Measurements from ENCODE around the gene CHST12.

DNA sequence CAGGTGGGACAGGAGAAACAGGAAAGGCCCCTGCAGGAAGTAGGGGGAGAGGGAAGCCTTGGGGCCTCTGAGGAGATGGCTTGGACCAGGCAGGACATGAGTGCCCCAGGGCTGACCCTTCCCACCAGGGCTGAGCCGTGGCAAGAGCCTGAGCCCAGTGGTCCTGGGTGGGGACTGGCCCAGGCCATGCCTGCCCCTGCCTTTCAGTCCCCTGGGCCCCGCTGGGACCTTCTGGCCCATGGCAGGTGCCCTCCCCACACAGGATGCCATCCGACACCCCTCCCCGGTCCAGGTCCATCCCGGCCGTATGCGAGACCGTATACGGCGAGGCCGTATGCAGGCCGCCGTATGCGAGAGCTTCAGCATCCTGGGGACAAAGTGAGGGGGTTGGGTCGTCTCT is 70.8 kb downstream of the CHST12 start:
- TF ChIP-seq, protein P1, sequence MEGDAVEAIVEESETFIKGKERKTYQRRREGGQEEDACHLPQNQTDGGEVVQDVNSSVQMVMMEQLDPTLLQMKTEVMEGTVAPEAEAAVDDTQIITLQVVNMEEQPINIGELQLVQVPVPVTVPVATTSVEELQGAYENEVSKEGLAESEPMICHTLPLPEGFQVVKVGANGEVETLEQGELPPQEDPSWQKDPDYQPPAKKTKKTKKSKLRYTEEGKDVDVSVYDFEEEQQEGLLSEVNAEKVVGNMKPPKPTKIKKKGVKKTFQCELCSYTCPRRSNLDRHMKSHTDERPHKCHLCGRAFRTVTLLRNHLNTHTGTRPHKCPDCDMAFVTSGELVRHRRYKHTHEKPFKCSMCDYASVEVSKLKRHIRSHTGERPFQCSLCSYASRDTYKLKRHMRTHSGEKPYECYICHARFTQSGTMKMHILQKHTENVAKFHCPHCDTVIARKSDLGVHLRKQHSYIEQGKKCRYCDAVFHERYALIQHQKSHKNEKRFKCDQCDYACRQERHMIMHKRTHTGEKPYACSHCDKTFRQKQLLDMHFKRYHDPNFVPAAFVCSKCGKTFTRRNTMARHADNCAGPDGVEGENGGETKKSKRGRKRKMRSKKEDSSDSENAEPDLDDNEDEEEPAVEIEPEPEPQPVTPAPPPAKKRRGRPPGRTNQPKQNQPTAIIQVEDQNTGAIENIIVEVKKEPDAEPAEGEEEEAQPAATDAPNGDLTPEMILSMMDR (IDR thresholded peaks at IDR 0.05): no peak
- TF ChIP-seq POLR2A (IDR thresholded peaks at IDR 0.05) (no peak), POLR2AphosphoS5 (IDR thresholded peaks at IDR 0.05) (no peak)
